GM19025 (cell line): ENCODE results near the gene FAAP20.

ENCODE experiments used
- ATAC-seq: cut with Tn5 transposase; IDR thresholded peaks from one replicate; pipeline ENCODE4 v1.9.1; 2021; ENCODE audit warnings: mild to moderate bottlenecking, low read depth, moderate library complexity; ENCODE audit not compliant: unreplicated experiment

FAAP20 gene

DNA sequence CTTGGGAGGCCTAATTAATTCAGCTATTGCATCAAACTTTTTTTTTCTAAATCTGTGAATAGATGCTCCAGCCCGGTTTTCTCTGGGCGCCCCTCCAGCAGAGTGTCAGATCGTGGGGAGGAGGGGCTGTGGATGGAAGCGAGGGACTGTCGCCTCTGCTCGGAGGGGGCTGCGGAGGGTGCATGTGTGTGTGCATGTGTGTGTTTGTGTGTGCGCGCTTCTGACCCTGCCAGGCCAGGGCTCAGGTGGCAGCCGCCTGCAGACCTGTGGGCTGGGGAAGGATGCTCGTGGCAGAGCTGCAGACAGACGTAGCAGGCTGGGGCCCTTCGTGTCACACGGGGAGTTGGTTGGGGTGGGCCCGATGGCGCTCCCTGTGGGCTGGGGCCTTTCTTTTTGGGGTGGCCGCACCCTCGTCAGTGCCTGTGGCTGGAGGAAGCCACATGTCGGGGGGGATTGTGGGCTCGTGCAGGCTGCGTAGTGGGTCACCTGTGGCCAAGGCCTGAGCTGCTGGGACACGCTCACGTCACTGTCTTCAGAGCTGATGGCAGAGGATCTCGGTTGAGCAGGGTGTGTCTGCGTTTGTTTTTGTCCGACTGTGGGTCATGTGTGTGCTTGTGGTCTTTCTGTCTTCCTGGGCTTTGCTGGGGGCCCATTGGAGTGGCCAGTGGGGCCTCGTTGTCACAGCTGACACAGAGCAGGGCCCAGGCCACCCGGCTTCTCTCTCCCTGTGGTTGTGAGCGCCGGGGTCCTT lies 36.4 kb upstream of the FAAP20 start:
- ATAC-seq = no peak

DNA sequence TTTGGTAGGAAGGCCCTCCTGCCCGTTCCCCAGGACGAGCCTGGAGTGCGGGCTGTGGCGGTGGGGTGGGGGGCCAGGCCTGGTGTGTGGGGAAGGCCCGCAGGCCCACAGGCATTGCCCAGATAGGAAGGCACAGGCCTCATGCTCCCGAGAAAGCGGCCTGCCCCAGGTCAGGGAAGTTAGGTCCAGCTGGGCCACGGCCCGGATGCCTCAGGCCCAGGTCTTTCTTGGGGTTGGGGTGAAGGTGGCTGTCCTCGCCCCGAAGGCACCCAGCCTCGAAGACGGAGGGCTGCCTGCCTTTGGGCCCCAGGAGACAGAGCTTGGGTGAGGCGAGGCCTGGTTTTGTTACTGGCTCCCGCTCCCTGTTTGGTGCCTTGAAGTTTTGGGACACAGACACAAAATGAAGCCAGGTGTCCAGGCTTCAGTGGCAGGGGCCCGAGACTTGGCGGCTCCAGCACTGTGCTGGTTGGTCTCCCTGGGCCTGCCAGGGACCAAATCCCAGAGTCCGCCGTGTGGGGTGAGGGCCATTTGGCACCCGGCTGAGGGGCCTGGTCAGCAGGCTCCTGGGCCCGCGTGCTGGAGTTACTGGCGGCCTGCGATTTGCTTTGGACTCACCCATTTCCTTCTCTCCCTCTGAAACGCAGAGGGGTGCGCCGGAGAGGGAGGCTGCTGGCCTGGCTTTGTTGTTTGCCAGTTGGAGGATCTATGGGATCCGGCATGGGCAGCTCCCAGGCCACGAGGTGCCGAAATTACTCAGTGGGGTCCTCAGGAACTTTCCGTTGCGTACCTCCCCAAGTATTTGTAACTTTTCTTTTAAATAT lies 35.5 kb upstream of the FAAP20 start:
- ATAC-seq = no peak

DNA sequence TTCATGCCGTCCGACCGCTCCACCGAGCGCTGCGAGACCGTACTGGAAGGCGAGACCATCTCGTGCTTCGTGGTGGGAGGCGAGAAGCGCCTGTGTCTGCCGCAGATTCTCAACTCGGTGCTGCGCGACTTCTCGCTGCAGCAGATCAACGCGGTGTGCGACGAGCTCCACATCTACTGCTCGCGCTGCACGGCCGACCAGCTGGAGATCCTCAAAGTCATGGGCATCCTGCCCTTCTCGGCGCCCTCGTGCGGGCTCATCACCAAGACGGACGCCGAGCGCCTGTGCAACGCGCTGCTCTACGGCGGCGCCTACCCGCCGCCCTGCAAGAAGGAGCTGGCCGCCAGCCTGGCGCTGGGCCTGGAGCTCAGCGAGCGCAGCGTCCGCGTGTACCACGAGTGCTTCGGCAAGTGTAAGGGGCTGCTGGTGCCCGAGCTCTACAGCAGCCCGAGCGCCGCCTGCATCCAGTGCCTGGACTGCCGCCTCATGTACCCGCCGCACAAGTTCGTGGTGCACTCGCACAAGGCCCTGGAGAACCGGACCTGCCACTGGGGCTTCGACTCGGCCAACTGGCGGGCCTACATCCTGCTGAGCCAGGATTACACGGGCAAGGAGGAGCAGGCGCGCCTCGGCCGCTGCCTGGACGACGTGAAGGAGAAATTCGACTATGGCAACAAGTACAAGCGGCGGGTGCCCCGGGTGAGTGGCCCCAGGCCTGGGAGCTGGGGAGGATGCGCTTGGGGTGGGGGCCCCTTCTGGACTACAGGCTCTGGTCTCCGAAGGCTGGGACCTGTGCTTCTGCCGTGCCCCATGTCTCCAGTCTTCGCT lies 34.7 kb upstream of the FAAP20 start:
- ATAC-seq = no peak

DNA sequence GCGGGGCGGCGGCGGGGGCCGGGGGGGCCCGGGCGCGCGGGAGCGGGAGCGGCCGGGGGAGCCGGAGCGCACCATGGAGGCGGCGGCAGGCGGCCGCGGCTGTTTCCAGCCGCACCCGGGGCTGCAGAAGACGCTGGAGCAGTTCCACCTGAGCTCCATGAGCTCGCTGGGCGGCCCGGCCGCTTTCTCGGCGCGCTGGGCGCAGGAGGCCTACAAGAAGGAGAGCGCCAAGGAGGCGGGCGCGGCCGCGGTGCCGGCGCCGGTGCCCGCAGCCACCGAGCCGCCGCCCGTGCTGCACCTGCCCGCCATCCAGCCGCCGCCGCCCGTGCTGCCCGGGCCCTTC lies 34.1 kb upstream of the FAAP20 start:
- ATAC-seq = no peak

DNA sequence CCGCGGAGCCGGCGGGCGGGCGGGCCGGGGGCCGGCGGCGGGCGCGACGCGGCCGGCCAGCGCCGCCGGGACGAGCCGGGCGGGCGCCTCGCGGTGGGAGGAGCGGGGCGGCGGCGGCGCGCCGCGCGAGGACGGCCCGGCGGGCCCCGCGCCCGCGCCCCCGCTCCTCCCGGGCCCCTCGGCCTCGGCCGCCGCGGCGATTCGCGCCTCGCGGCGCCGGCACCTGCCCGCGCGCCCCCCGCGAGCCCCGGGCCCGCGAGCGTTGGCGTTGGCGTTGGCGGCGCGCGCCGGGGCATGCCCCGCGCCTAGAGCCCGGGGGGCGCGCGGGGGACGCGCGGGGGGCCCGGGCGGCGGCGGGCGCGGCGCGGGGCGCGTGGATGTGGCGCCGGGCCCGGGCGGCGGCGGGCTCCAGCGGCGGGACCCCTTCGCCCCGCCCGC lies 33.6 kb upstream of the FAAP20 start, which contains the start of gene SKI:
SKI (plus strand) TSS at position 163 of the 438 bp plus-strand sequence. CDS start 448 bp downstream, outside the sequence.
- no peak for ATAC-seq

DNA sequence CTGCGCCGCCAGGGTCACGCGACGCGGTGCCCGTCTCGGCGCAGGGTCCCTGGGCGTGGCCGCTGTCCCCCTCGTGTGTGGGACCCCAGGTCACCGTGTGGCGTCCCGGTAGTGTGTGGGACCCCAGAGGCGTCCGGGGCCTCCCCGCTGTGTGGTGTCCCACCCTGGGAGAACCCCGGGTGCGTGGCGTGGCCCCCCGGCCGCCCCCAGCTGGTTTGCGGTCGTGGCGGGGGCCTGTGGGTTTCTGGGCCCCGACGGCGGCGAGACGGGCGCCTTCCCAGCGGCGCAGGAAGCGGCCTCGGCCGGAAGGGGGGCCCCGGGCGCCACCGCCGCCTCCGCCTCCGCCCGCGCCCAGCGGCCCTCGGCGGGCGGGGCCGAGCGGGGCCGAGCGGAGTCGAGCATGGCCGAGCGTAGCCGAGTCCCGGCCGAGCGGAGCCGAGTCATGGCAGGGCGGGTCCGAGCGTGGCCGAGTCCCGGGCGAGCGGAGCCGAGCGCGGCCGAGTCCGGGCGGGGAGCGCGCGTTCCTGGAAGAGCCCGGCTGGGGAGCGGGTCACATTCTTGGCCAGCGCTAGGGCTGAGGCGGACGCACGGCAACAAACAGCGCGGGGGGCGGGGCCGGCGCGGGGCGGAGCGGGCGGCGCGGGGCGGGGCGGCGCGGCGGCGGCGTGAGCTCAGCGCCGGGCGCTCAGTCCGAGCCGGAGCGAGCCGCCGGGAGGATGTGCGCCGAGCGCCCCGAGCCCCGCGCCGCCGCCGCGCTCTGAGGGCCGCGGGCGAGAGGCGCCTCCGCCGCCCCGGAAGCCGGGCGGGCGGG lies 33.0 kb upstream of the FAAP20 start:
- peak; percentile 89 for ATAC-seq

DNA sequence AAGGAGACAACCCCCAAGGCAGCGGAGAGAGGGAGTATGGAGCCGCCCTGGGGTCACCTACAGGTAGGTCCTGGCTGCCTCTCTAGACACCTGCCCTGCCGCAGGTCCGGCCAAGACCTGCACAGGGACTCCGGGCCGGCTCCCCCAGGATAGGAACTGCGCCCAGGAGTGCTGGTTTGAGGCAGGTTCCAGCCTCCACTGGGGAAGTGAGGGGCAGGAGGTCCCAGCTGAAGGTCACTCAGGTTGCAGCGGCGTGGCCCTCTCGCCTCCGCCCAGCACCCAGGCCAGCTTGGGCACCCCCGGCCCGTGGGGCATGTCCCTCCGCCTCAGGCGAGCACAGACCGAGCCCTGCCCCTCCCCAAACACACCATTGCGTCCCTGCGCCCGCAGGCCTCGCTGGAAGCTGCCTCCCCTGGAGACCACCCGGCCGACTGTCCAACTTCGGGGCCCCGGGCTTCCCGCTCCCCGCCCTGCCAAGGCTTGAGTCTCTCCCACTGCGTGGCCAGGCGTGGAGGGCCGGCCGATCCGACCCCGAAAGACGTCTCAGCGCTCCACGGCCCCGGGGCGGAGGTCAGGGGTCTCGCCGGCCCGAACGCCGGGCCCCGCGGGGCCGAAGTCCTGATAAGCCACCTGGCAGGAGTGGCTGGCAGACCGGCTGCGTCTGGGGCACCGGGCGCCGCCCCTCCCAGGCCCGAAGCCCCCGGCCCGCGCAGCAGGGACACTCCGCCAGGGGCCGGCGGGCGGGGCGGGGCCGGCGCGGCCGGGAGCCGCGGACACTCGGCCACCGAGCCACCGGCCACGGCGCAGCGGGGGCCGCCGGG lies 32.2 kb upstream of the FAAP20 start:
- ATAC-seq = no peak

DNA sequence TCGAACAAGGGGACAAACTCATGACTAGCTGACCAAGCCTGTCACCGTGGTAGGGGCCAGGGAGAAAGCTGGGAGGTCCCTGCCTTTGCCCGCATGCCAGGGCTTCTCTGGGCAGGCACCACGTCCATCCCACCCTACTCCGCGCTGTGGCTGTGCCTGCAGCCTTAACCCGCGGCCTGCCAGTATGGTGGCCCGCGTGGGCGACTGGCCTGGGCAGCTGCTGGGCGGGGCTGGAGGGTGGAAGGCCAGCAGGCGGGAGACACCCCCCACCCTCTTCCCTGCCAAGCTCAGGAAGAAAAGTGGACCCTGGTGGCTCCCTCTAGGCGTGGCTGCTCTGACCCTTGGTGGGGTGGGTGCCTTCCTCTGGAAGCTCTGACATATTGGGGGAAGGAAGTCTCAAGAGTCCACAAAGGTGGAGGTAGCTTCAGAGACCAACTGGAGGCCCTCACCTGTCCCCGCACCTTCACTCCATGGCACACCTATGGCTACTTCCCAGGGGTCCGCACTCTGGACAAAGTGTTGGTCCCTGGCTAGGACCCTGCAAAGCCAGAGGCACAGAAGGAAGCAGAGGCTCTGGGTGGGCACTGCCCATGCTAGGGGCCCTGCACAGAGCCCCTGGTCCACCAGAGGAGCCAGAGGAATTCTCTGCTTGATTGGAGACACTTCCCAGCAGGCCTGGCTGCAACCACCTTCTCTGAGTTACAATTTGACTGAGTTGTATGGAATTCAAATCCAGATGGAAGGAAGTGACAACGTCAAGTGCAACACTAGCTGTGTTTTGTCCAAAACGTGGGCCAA lies 30.3 kb upstream of the FAAP20 start:
- ATAC-seq = no peak

DNA sequence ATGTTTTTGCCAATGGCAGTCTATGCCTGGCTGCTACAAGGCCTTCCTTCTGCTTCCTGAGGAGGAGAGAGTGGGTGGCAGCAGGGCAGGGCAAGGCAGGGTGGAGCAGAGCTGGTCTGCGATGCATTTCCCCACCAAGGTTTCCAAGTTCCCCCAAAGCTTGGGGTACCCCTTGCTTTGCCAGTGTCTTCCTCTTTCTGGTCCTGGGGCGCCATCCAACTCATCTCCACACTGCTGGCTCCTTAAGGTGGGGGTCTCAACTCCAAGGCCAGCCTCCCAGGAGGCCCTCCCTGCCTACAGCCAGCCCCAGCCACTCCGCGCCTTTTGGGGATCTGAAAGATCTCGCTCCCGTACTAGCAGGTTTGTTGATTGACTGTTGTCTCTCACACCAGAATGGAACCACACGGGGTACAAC lies 29.6 kb upstream of the FAAP20 start:
- ATAC-seq = no peak

DNA sequence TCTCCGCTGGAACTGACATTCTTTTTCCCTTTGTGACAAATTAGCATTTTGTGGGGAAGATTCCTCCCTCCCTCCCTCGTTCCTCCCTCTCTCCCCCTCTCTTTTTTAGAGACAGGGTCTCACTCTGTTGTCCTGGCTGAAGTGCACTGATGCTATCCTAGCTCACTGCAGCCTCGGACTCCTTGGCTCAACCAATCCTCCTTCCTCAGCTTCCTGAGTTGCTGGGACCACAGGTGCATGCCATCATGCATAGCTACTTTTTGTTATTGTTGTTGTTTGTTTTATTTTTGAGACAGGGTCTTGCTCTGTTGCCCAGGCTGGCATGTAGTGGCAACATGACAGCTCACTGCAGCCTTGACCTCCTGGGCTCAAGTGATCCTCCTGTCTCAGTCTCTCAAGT lies 26.7 kb upstream of the FAAP20 start:
- no peak for ATAC-seq

DNA sequence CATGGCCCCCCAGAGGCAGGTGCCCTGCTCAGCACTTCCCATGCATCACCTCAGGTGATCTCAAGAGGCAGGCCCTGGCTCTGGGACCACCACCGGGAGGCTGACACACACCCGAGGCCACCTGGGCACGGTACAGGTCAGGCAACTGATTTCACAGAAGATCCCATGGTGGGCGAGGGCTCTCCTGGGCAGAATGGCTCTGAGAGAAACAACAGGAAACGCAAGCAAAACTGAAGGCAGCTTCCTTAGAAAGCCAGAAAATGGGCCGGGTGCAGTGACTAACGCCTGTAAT lies 22.1 kb upstream of the FAAP20 start:
- ATAC-seq = no peak

DNA sequence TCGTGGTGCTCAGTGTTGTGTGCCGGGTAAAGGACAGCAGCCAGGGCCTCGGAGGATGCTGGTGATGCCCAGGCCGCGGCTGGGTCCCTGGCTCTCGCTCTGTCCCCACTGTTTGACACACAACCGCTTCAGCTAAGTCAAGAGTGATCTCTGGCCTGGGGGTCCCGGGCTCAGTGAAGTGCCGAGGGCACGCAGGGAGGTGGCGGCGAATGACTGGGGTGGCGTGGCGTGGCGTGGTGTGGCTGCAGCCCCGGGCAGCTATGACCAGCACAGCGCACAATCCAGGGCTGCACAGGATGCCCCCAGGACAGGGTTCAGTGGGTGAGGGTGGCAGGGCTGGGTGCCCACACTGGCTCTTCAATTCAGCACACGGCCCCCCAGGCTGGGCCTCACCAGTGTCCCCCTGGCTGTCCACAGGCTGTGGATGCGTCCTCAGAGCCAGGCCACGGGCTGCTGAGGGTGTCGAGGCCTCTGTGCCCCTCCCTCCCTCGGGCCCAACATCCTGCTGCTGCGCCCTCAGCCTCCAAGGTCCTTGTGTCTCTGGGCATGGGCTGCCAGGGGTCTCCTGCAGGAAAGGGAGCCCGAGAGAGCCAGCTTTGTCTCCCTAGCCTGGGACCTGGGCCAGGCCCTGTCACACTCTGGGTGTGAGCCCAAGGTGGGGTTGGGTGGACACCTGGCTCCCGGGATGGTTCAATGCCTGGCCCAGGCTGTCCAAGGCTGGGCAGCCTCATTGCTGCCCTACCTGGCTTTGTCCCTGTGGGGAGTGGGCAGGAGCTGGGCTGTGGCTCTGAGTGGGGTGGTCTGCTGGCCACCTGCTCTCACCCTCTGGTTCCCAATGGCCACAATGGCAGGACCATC lies 21.6 kb upstream of the FAAP20 start:
- no peak for ATAC-seq

DNA sequence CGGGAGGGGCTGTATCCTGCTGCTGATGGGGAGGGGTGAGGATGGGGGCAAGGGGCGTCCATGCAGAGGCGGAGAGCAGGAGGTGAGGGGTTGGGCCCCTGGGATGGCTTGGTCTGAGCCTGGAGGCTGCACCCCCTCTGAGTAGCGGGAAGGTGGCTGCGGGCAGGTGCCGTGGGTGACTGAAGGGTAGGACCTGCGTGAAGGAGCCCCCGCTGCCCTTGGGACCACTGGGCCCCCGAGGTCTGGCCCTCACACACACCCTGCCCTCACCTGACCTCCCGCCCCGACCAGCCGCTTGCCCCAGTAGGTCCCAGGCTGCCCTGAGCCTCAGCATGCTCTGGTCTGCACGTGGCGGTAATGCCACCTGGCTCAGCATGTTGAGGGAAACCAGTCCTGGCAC lies 20.8 kb upstream of the FAAP20 start:
- no peak for ATAC-seq

DNA sequence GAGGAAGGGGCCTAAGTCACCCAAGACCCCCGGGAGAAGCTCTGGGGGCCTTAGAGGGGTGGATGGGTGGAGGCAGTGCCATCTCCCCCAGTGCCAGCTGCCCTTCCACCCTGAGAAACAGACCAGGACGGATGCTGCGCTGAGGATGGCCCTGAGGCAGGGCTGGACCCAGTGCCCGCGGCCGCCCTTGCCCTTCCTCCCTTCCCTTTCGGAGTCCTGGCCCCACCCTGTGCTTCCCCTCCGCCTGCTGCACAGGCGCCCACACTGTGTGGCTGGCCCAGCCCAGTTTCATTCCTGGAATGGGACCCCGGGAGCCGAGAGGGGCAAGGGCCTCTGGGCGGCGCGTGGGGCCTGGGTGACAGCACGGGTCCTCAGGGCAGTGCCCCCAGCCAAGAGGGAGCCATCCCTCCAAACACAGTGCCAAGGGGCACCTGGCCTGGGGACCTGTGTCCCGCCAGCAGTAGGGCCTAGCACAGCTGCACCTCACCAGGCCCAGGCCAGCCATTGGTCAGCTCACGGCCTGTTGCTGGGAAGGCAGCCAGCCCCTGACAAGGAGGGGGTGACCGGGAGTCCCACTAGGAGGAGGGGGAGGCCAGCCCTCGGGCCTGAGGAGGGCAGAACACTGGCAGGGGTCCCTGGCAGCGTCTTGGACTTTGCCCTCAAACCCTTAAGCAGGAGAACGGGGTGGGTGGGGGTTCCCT lies 20.1 kb upstream of the FAAP20 start:
- ATAC-seq = no peak

DNA sequence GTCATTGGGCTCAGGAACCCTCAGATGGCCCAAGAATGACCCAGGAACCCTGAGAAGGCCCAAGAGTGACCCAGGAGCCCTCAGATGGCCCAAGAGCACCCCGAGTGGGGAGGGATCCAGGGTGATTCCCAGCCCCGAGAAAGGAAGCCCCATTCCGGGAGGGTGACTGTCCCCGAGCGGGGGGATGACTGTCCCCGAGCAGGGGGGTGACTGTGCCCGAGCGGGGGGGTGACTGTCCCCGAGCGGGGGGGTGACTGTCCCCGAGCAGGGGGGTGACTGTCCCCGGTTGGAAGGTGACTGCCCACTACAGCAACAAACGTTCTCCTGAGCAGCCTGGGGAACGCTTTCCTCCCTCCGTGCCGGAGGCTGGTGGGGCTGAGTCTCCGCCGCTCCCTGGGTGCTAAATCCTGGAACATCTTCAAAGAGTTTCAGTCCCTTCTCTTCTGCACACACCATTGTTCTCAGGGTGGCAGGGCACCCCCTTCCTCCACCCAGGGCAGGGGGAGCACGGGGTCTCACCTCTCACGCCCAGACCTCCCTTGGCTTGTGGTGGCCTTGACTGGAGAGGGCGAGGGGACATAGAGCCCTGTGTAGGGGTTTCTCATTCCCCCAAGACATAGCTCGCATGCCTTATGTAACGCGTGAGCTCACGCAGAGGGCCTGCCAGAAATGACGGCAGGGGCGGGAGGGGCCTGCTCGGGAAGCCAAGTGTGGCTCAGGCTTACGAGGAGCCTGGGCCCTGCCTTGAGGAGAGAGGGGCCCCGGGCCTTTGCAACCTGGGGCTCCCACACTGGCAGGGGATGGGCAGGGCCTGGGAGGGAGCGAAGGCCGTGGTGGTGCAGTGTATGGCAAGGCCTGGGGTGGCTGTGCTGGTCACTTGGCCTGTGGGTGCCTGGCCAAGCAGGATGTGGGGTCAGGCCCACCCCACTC lies 19.3 kb upstream of the FAAP20 start:
- no peak for ATAC-seq
